Muscle layer of duodenum (tissue), 2 donors: ENCODE measurements around the gene SNX20.

ENCODE experiments used
- H3K27ac ChIP-seq: one replicate; pipeline ENCODE4 v1.7.0; 2013; ENCODE audit warnings: mild to moderate bottlenecking, low read length
- H3K27me3 ChIP-seq: one replicate; pipeline ENCODE4 v1.7.0; 2013; ENCODE audit warnings: low read depth, mild to moderate bottlenecking, control low read depth, low read length
- H3K36me3 ChIP-seq, 2 donors: one replicate each; pipeline ENCODE4 v1.7.0; 2013; ENCODE audit warnings: low read length in 2 of 2, control low read depth in 1 of 2, mild to moderate bottlenecking in 1 of 2; ENCODE audit not compliant: insufficient read depth in 2 of 2, control insufficient read depth in 1 of 2
- H3K4me1 ChIP-seq, 2 donors: one replicate each; pipeline ENCODE4 v1.7.0; 2013; ENCODE audit warnings: low read length in 2 of 2, mild to moderate bottlenecking in 2 of 2, control low read depth in 1 of 2, moderate library complexity in 1 of 2; ENCODE audit not compliant: insufficient read depth in 2 of 2, control insufficient read depth in 1 of 2
- H3K4me3 ChIP-seq, 2 donors: one replicate each; pipeline ENCODE4 v1.7.0; 2013; ENCODE audit warnings: low read length in 2 of 2, low read depth in 1 of 2, mild to moderate bottlenecking in 1 of 2
- H3K9me3 ChIP-seq, 2 donors: one replicate each; pipeline ENCODE4 v1.7.0; 2013; ENCODE audit warnings: low read length in 2 of 2, control low read depth in 1 of 2, mild to moderate bottlenecking in 1 of 2; ENCODE audit not compliant: control insufficient read depth in 1 of 2
- donor health status: healthy.

The SNX20 gene

GRCh38 chr16:50637716-50638602 is 43.2 kb downstream of the SNX20 start:
- Histone ChIP-seq H3K36me3 (peaks cover 0 to 5% of the 10 kb centered on the region in 2 donors), H3K4me1 (no peaks in the 10 kb centered on the region), H3K27ac (no peak overlapping the region)

DNA sequence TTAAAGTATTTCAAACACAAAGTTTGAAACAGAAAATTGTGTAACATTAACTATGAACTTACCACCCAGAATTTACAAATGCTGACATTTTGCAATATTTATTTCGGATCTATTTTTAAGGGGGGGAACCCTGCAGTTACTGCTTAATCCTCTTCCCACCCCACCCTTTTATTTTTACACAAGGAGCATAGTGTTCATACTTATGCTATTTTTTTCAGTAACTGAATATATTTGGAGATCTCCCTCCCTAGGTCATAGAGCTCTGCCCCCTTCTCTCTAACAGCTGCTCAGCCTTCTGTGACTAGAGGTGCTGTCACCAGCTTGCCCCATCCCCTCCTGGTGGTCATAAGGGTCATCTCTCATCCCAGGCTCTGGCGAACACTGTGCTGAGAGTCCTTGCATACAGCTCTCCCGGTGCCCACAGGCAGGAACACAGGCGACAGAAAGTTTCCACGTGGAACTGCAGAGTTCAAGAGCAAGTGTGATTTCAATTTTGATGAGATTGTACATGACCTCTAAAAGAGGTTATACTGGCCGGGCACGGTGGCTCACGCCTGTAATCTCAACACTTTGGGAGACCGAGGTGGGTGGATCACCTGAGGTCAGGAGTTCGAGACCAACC is 44.2 kb downstream of the SNX20 start:
- Histone ChIP-seq H3K27ac (no peak overlapping the region), H3K4me1 (no peaks in the 10 kb centered on the region), H3K9me3 (no peaks in the 10 kb centered on the region), H3K36me3 (peaks cover 0 to 8% of the 10 kb centered on the region in 2 donors), H3K4me3 (no peak overlapping the region), H3K27me3 (no peaks in the 10 kb centered on the region)

More at GRCh38 chr16:50637716-50638602, 43.2 kb downstream of the SNX20 start:
- Histone ChIP-seq H3K9me3 (no peaks in the 10 kb centered on the region), H3K4me3 (no peak overlapping the region), H3K27me3 (no peaks in the 10 kb centered on the region)

DNA sequence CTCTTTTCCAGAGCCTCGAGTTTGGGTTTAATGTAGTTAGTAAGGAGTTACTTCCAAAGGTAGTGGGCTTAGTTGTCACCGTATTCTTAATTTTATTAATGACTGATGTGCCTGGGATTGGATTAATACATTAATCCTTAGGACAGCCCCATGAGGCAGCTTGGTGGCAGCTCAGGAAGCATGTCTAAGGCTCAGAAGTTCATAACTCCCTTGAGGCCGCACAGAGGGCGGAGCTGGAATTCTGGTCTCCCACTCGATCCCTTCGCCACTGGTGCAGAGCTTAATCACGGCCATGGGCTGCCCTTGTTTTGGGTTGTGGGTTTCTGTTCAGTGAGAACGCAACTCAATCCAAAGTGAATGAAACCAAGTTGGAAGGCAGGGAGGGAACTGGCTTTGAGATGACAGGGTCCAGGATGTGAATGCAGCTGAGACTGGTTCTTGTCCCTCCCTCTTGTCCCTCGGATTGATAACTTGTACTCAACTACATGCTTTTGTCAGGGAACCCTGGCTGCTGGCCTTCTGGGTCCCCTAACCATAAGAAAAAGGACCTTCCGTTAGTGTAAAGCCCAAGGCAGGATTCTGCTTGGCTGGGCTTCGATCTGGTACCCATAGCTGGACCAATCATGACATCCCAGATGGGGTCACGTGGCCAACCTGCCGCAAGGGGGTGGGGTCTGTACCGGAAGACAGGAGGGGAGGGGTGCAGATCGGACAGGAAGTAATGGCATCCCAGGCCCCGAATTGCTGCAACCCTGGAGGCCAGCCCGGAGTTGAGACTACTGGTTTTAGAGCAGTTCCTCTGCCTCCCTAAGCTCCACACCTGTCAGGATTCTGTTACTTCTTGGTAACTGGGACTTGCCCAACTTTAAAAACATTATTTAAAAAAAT is 45.4 kb downstream of the SNX20 start:
- Histone ChIP-seq H3K27ac (no peak overlapping the region), H3K9me3 (no peaks in the 10 kb centered on the region), H3K4me1 (peaks cover 0 to under 1% of the 10 kb centered on the region in 2 donors), H3K36me3 (peaks cover 0 to 8% of the 10 kb centered on the region in 2 donors), H3K4me3 (no peak overlapping the region), H3K27me3 (no peaks in the 10 kb centered on the region)

- Histone ChIP-seq H3K9me3 (no peaks in the 10 kb centered on the region), H3K27me3 (no peaks in the 10 kb centered on the region), H3K4me1 (peaks cover 0 to 5% of the 10 kb centered on the region in 2 donors), H3K27ac (no peak overlapping the region), H3K4me3 (no peak overlapping the region), H3K36me3 (peaks cover 0 to 8% of the 10 kb centered on the region in 2 donors)
Observed at GRCh38 chr16:50634947-50635346, 46.2 kb downstream of the SNX20 start.

GRCh38 chr16:50634090-50634489 is 47.0 kb downstream of the SNX20 start:
- H3K9me3 ChIP-seq = no peaks in the 10 kb centered on the region
- H3K36me3 ChIP-seq = peaks cover 0 to 8% of the 10 kb centered on the region in 2 donors

GRCh38 chr16:50632927-50633800 is 47.9 kb downstream of the SNX20 start:
- H3K4me3 ChIP-seq = no peak overlapping the region
- H3K9me3 ChIP-seq = no peaks in the 10 kb centered on the region
- H3K36me3 ChIP-seq = peaks cover 0 to 8% of the 10 kb centered on the region in 2 donors
- H3K27me3 ChIP-seq = no peaks in the 10 kb centered on the region
- H3K4me1 ChIP-seq = peaks cover 0 to 5% of the 10 kb centered on the region in 2 donors
- H3K27ac ChIP-seq = no peak overlapping the region

More at GRCh38 chr16:50634090-50634489, 47.0 kb downstream of the SNX20 start:
- Histone ChIP-seq H3K4me1 (peaks cover 0 to 5% of the 10 kb centered on the region in 2 donors), H3K4me3 (no peak overlapping the region), H3K27ac (no peak overlapping the region), H3K27me3 (no peaks in the 10 kb centered on the region)

DNA sequence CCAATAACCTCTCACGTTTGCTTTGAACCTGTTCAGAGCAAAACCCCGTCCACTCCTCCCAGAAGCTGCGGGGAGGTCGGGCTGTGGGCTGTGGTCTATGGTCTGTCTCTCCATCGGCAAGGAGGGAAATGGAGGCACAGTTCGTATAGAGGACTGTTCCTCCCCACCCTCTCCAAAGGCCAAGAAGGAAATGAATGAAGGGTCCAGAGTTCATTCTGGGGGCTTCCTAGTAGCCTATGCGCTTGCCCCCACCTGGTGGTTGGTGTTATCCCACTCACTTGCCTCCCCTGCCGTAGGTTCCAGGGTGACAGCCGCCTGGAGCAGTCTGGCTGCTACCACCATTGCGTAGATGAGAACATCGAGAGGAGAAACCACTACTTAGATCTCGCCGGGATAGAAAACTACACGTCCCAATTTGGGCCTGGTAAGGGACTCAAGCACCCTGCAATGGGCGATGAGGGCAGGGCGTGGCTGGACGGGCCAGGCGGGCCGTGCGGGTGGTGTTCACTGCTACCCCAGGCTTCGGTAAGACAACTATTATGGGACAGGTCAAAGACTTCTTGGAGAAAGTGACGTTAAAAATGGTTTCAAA is 49.0 kb downstream of the SNX20 start:
- no peak overlapping the region for H3K4me3 ChIP-seq
- peaks cover 4 to 11% of the 10 kb centered on the region in 2 donors for H3K4me1 ChIP-seq
- H3K36me3 ChIP-seq = peaks cover 0 to 8% of the 10 kb centered on the region in 2 donors

GRCh38 chr16:50631249-50631984 is 49.7 kb downstream of the SNX20 start:
- H3K4me3 ChIP-seq = no peak overlapping the region

More for the DNA sequence above, 49.0 kb downstream of the SNX20 start:
- no peaks in the 10 kb centered on the region for H3K9me3 ChIP-seq
- no peak overlapping the region for H3K27ac ChIP-seq
- no peaks in the 10 kb centered on the region for H3K27me3 ChIP-seq

GRCh38 chr16:50630394-50631020 is 50.6 kb downstream of the SNX20 start:
- H3K27me3 ChIP-seq = no peaks in the 10 kb centered on the region
- H3K4me3 ChIP-seq = no peak overlapping the region
- H3K36me3 ChIP-seq = peaks cover 0 to 8% of the 10 kb centered on the region in 2 donors
- peaks cover 11 to 27% of the 10 kb centered on the region in 2 donors for H3K4me1 ChIP-seq
- H3K27ac ChIP-seq = no peak overlapping the region
- H3K9me3 ChIP-seq = no peaks in the 10 kb centered on the region

More at GRCh38 chr16:50631249-50631984, 49.7 kb downstream of the SNX20 start:
- H3K36me3 ChIP-seq = peaks cover 0 to 8% of the 10 kb centered on the region in 2 donors
- H3K9me3 ChIP-seq = no peaks in the 10 kb centered on the region
- H3K27me3 ChIP-seq = no peaks in the 10 kb centered on the region
- no peak overlapping the region for H3K27ac ChIP-seq
- peaks cover 11 to 18% of the 10 kb centered on the region in 2 donors for H3K4me1 ChIP-seq
